HG02623 (cell line): Measurements from ENCODE around the gene MRPS2.
"Not testable (repeated sequence)": the region's sequence is repeated elsewhere in the genome, so short reads cannot be mapped to it uniquely, and the experiment has no call there.

ENCODE experiments used
- ATAC-seq: cut with Tn5 transposase; IDR thresholded peaks from one replicate; pipeline ENCODE4 v1.9.1; 2021; ENCODE audit warnings: moderate library complexity; ENCODE audit not compliant: unreplicated experiment

Gene MRPS2

GRCh38 chr9:135500525-135501260 lies at the start of gene MRPS2:
MRPS2 (plus strand) TSS chr9:135500682; CDS start chr9:135500711, 29 bp downstream.
- peak; percentile 73 for ATAC-seq

- no peak for ATAC-seq
Observed at GRCh38 chr9:135450956-135451355, 49.5 kb upstream of the MRPS2 start.

GRCh38 chr9:135451909-135452308 lies 48.6 kb upstream of the MRPS2 start:
- ATAC-seq = not testable (repeated sequence)

GRCh38 chr9:135454737-135455136 lies 45.7 kb upstream of the MRPS2 start:
- no peak for ATAC-seq

GRCh38 chr9:135455401-135456030 lies 45.0 kb upstream of the MRPS2 start:
- no peak for ATAC-seq

- ATAC-seq = no peak
Observed at GRCh38 chr9:135456436-135457104, 43.9 kb upstream of the MRPS2 start.

GRCh38 chr9:135458478-135458877 lies 42.0 kb upstream of the MRPS2 start:
- not testable (repeated sequence) for ATAC-seq

- ATAC-seq = no peak
Observed at GRCh38 chr9:135461936-135462335, 38.5 kb upstream of the MRPS2 start.

GRCh38 chr9:135463140-135463539 lies 37.3 kb upstream of the MRPS2 start:
- ATAC-seq = no peak

GRCh38 chr9:135464181-135464580 lies 36.3 kb upstream of the MRPS2 start:
- ATAC-seq = no peak

- no peak for ATAC-seq
Observed at GRCh38 chr9:135468854-135469521, 31.5 kb upstream of the MRPS2 start.

- no peak for ATAC-seq
Observed at GRCh38 chr9:135471791-135472640, 28.5 kb upstream of the MRPS2 start.

- no peak for ATAC-seq
Observed at GRCh38 chr9:135473972-135474543, 26.4 kb upstream of the MRPS2 start.

- ATAC-seq = no peak
Observed at GRCh38 chr9:135474915-135475314, 25.6 kb upstream of the MRPS2 start.

GRCh38 chr9:135476561-135477355 lies 23.7 kb upstream of the MRPS2 start:
- no peak for ATAC-seq

- ATAC-seq = no peak
Observed at GRCh38 chr9:135478191-135478590, 22.3 kb upstream of the MRPS2 start.

- no peak for ATAC-seq
Observed at GRCh38 chr9:135478829-135479468, 21.5 kb upstream of the MRPS2 start.

GRCh38 chr9:135479469-135480052 lies 20.9 kb upstream of the MRPS2 start, which contains the start of gene PPP1R26:
PPP1R26 (plus strand) TSS chr9:135479782; CDS start chr9:135484511, 4,729 bp downstream.
- no peak for ATAC-seq
